ENCODE results near the gene NLRP13.
"Not testable (repeated sequence)": the region's sequence is repeated elsewhere in the genome, so short reads cannot be mapped to it uniquely, and the experiment has no call there.

The NLRP13 gene, protein sequence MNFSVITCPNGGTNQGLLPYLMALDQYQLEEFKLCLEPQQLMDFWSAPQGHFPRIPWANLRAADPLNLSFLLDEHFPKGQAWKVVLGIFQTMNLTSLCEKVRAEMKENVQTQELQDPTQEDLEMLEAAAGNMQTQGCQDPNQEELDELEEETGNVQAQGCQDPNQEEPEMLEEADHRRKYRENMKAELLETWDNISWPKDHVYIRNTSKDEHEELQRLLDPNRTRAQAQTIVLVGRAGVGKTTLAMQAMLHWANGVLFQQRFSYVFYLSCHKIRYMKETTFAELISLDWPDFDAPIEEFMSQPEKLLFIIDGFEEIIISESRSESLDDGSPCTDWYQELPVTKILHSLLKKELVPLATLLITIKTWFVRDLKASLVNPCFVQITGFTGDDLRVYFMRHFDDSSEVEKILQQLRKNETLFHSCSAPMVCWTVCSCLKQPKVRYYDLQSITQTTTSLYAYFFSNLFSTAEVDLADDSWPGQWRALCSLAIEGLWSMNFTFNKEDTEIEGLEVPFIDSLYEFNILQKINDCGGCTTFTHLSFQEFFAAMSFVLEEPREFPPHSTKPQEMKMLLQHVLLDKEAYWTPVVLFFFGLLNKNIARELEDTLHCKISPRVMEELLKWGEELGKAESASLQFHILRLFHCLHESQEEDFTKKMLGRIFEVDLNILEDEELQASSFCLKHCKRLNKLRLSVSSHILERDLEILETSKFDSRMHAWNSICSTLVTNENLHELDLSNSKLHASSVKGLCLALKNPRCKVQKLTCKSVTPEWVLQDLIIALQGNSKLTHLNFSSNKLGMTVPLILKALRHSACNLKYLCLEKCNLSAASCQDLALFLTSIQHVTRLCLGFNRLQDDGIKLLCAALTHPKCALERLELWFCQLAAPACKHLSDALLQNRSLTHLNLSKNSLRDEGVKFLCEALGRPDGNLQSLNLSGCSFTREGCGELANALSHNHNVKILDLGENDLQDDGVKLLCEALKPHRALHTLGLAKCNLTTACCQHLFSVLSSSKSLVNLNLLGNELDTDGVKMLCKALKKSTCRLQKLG

GRCh38 chr19:55931936-55932386 is at the start of gene NLRP13:
NLRP13 (minus strand) TSS chr19:55932336; CDS start chr19:55932311, 25 bp downstream.
- in situ Hi-C loops (cut with MboI; ENCODE audit: low sequenced_read_pairs) = no loop called here

DNA sequence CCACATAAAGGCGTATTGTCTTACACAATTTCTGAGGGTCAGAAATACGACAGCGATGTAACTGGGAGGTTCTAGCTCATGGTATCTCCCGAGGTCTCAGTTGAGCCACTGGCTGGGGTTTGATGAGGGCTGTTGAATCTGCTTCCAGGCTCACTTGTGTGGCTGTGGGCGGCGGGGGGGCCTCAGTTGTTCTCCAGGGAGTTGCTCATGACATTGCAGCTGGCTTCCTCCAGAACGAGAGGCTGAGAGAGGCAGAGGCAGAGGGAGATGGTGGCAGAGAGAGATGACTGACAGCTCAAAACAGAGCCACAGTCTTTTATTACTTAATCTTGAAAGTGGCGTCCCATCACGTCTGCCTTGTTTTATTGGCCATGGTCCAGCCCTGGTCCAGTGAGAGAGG is 48.3 kb upstream of the NLRP13 start:
- in situ Hi-C loops (cut with MboI; ENCODE audit: low sequenced_read_pairs) = no loop called here

GRCh38 chr19:55973982-55974381 is 41.8 kb upstream of the NLRP13 start:
- in situ Hi-C loops (cut with MboI; ENCODE audit: low sequenced_read_pairs) = no loop called here

GRCh38 chr19:55962186-55962585 is 30.1 kb upstream of the NLRP13 start:
- in situ Hi-C loops (cut with MboI; ENCODE audit: low sequenced_read_pairs) = no loop called here

DNA sequence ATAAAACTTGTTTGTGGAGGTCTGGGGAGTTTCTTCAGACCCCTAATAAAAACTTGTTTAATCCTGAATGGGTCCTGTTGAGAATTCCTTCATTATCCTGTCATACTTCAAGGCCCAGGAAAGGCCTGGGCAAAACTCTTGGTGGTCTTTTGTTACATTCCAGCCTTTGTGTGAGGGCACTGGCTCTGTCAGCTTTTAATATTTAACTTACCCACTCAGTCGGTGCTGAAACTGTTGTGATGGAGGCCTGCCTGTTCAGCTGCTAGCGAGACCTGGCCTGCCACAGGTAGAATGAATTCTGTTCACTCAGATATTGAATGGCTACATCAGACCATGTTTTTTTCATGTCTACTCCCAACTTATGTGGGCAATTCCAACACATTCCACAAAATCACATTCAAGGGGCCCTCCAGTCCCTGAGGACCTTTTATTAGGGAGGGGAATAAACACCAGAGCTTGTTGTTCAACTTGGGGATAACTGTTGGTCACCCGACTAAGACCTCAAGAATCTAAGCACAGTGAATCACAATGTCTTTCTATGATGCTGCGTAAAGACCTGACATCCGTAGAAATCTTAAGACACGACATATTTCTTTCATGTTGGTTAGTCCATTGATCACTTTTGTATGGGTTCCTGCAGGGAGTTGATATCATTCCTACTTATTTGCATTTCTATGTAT is 28.0 kb upstream of the NLRP13 start:
- in situ Hi-C loops (cut with MboI; ENCODE audit: low sequenced_read_pairs) = no loop called here

DNA sequence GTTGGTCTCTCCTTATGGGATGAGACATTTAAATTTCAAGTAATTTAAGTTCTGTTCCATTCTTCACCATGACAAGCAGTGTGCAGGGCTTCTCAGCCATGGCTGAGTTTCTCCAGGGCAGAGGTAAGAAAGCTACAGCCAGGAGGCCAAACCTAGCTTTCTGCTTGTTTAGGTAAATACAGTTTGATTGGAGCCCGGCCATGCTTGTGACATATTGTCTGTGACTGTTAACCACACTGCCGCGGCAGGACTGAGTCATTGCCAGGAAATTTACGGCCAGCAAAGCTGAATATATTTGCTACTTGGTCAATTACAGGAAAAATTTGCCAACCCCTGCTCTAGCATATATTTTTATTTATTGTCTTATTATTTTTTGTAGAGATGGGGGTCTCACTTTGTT is 26.2 kb upstream of the NLRP13 start:
- in situ Hi-C loops (cut with MboI; ENCODE audit: low sequenced_read_pairs) = no loop called here

DNA sequence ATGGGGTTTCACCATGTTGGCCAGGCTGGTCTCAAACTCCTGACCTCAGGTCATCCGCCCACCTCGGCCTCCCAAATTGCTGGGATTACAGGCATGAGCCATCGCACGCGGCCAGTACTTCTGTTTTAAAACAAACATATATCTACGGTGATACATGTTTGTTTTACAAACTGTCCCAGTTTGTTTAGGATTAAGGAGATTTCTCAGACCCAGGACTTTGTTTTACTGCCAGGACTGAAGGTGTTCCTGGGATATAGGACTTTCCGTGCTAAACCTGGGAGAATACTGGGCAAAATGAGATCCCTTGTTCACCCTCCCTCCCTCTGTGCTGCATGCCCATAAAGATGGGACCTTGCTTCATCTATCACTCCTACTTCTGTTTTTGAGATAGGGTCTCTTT is 24.3 kb upstream of the NLRP13 start:
- in situ Hi-C loops (cut with MboI; ENCODE audit: low sequenced_read_pairs) = no loop called here

- in situ Hi-C loops (cut with MboI; ENCODE audit: low sequenced_read_pairs) = not testable (repeated sequence)
Observed at GRCh38 chr19:55950566-55950965, 18.4 kb upstream of the NLRP13 start.

GRCh38 chr19:55947532-55947931 is 15.4 kb upstream of the NLRP13 start, which contains the start of gene NLRP8:
NLRP8 (plus strand) TSS chr19:55947832.
- in situ Hi-C loops (cut with MboI; ENCODE audit: low sequenced_read_pairs) = no loop called here

- in situ Hi-C loops (cut with MboI; ENCODE audit: low sequenced_read_pairs) = no loop called here
Observed at GRCh38 chr19:55940306-55940705, 8.2 kb upstream of the NLRP13 start.

GRCh38 chr19:55939206-55939605 is 7.1 kb upstream of the NLRP13 start:
- in situ Hi-C loops (cut with MboI; ENCODE audit: low sequenced_read_pairs) = no loop called here

DNA sequence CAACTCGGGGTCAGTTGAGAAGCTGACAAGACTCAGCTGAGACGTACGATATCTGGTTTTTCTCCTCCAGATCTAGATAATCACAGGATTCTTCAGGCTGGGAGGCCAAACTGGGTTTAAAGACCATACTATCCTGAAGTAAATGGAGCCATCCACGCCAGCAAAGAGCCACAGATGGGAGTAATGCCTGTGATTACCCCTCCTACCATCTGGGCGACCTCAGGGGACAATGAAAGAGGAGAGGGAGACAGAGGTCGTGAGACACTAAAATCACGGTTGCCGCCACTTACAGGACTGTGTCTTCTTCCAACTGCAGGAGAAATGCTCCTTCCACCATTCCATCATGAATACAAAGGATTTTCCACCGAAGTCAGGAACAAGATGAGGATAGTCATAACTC is 3.1 kb upstream of the NLRP13 start:
- in situ Hi-C loops (cut with MboI; ENCODE audit: low sequenced_read_pairs) = no loop called here

- in situ Hi-C loops (cut with MboI; ENCODE audit: low sequenced_read_pairs) = no loop called here
Observed at GRCh38 chr19:55930996-55931515, 1.1 kb downstream of the NLRP13 start.

GRCh38 chr19:55929258-55929657 is 2.9 kb downstream of the NLRP13 start:
- in situ Hi-C loops (cut with MboI; ENCODE audit: low sequenced_read_pairs) = not testable (repeated sequence)

GRCh38 chr19:55927991-55928390 is 4.1 kb downstream of the NLRP13 start:
- in situ Hi-C loops (cut with MboI; ENCODE audit: low sequenced_read_pairs) = no loop called here

DNA sequence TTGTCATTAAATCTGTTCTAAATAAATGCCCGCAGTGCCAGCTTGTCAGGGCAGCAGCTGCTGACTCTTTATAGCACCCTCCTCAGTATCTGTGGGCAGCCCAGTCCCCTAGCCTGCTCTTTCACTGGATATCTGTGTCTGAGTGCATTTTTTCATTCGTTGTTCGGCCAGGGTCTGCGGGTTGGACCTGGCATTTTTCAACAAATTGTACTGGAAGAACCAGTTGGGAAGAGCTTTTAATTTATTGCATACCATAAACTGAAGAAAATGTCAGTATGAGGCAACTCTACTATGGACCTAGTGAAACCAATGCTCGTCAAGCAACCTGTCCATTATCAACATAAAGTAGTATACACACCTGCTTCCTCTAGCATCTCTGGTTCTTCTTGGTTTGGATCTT is 8.6 kb downstream of the NLRP13 start:
- in situ Hi-C loops (cut with MboI; ENCODE audit: low sequenced_read_pairs) = no loop called here

- in situ Hi-C loops (cut with MboI; ENCODE audit: low sequenced_read_pairs) = no loop called here
Observed at GRCh38 chr19:55913643-55914268, 18.4 kb downstream of the NLRP13 start.

GRCh38 chr19:55912916-55913315 is 19.2 kb downstream of the NLRP13 start:
- in situ Hi-C loops (cut with MboI; ENCODE audit: low sequenced_read_pairs) = no loop called here

- in situ Hi-C loops (cut with MboI; ENCODE audit: low sequenced_read_pairs) = no loop called here
Observed at GRCh38 chr19:55909801-55910200, 22.3 kb downstream of the NLRP13 start.

DNA sequence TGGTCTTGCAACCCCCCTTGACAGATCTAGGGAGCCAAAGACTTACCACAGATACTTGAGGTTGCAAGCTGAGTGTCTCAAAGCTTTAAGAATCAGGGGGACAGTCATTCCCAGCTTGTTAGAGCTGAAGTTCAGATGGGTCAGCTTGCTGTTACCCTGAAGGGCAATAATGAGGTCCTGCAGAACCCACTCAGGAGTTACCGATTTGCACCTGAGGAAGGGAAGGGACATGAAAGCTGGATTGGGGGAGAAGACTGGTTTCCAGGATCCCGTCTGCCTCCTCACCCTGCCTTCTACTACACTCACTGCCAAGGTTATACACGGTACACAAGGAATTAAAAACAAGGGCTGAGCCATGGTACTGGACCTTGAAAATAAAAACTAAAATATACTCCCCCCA is 24.4 kb downstream of the NLRP13 start:
- in situ Hi-C loops (cut with MboI; ENCODE audit: low sequenced_read_pairs) = no loop called here

All from HL-60/S4 treated with retinoic acid at 250 ng/mL for 4 days and 3 days (cell line).